ENCODE measurements around the gene MGLL.

MGLL gene

GRCh38 chr3:127751163-127751621 lies 71.1 kb downstream of the MGLL start:
- no peak for DNase-seq

- no peak for DNase-seq
These were observed 71.9 kb downstream of the MGLL start for GRCh38 chr3:127750226-127751031.

- DNase-seq = no peak
These were observed 72.5 kb downstream of the MGLL start for GRCh38 chr3:127749787-127750225.

- no peak for DNase-seq
These were observed 73.0 kb downstream of the MGLL start for GRCh38 chr3:127749361-127749760.

GRCh38 chr3:127748754-127749327 lies 73.5 kb downstream of the MGLL start:
- no peak for DNase-seq

- DNase-seq = no peak
These were observed 74.4 kb downstream of the MGLL start for GRCh38 chr3:127747751-127748521.

GRCh38 chr3:127747066-127747465 lies 75.2 kb downstream of the MGLL start:
- no peak for DNase-seq

- DNase-seq = no peak
These were observed 75.8 kb downstream of the MGLL start for GRCh38 chr3:127746400-127747057.

GRCh38 chr3:127745656-127746399 lies 76.5 kb downstream of the MGLL start:
- DNase-seq = no peak

GRCh38 chr3:127744875-127745274 lies 77.4 kb downstream of the MGLL start:
- DNase-seq = no peak

GRCh38 chr3:127744253-127744815 lies 78.0 kb downstream of the MGLL start:
- no peak for DNase-seq

GRCh38 chr3:127743351-127744252 lies 78.7 kb downstream of the MGLL start:
- no peak for DNase-seq

GRCh38 chr3:127742580-127742979 lies 79.7 kb downstream of the MGLL start:
- no peak for DNase-seq

GRCh38 chr3:127741690-127742089 lies 80.6 kb downstream of the MGLL start:
- DNase-seq = no peak

GRCh38 chr3:127741246-127741645 lies 81.1 kb downstream of the MGLL start:
- DNase-seq = no peak

GRCh38 chr3:127740136-127740915 lies 82.0 kb downstream of the MGLL start:
- DNase-seq = no peak

- no peak for DNase-seq
These were observed 82.8 kb downstream of the MGLL start for GRCh38 chr3:127739347-127740135.

- DNase-seq = no peak
These were observed 84.0 kb downstream of the MGLL start for GRCh38 chr3:127738192-127738840.

Data from activated CD4-positive, CD25-positive, alpha-beta regulatory T cell treated with anti-CD3 and anti-CD28 coated beads, Interleukin-2, amount 50 U/mL, for 72 hours (primary cell).